ENCODE data around the gene TNKS1BP1.

Gene TNKS1BP1

GRCh38 chr11:57327721-57328120, 3.0 kb upstream of the TNKS1BP1 start:
- no peak for DNase-seq (ENCODE audit: low read depth)

- DNase-seq (ENCODE audit: low read depth) = no peak
Measured at GRCh38 chr11:57325735-57326048, 940 bp upstream of the TNKS1BP1 start.

GRCh38 chr11:57324154-57324885, 432 bp downstream of the TNKS1BP1 start:
- DNase-seq (ENCODE audit: low read depth) = no peak

- no peak for DNase-seq (ENCODE audit: low read depth)
Measured at GRCh38 chr11:57323855-57324153, 948 bp downstream of the TNKS1BP1 start.

- no peak for DNase-seq (ENCODE audit: low read depth)
Measured at GRCh38 chr11:57323167-57323854, 1.4 kb downstream of the TNKS1BP1 start.

- DNase-seq (ENCODE audit: low read depth) = peak; percentile 97
Measured at GRCh38 chr11:57322256-57323166, 2.2 kb downstream of the TNKS1BP1 start.

- DNase-seq (ENCODE audit: low read depth) = no peak
Measured at GRCh38 chr11:57321388-57322255, 3.1 kb downstream of the TNKS1BP1 start.

GRCh38 chr11:57320719-57321387, 3.9 kb downstream of the TNKS1BP1 start:
- no peak for DNase-seq (ENCODE audit: low read depth)

- DNase-seq (ENCODE audit: low read depth) = no peak
Measured at GRCh38 chr11:57320067-57320718, 4.6 kb downstream of the TNKS1BP1 start.

GRCh38 chr11:57318178-57318577, 6.6 kb downstream of the TNKS1BP1 start:
- no peak for DNase-seq (ENCODE audit: low read depth)

- no peak for DNase-seq (ENCODE audit: low read depth)
Measured at GRCh38 chr11:57316017-57316416, 8.7 kb downstream of the TNKS1BP1 start.

- no peak for DNase-seq (ENCODE audit: low read depth)
Measured at GRCh38 chr11:57315491-57315890, 9.3 kb downstream of the TNKS1BP1 start.

- no peak for DNase-seq (ENCODE audit: low read depth)
Measured at GRCh38 chr11:57314221-57314973, 10.4 kb downstream of the TNKS1BP1 start.

- DNase-seq (ENCODE audit: low read depth) = no peak
Measured at GRCh38 chr11:57313788-57314135, 11.0 kb downstream of the TNKS1BP1 start.

GRCh38 chr11:57313071-57313787, 11.5 kb downstream of the TNKS1BP1 start:
- no peak for DNase-seq (ENCODE audit: low read depth)

- DNase-seq (ENCODE audit: low read depth) = no peak
Measured at GRCh38 chr11:57312511-57313021, 12.2 kb downstream of the TNKS1BP1 start.

GRCh38 chr11:57311109-57311936, 13.4 kb downstream of the TNKS1BP1 start:
- peak; percentile 85 for DNase-seq (ENCODE audit: low read depth)

- DNase-seq (ENCODE audit: low read depth) = no peak
Measured at GRCh38 chr11:57310630-57311086, 14.1 kb downstream of the TNKS1BP1 start.
